ENCODE results near the gene DTX3L. TPM values are rescaled to one million over a fixed set of nuclear protein-coding genes. Genes with fewer than 3 reads are reported as not detected.
"Not testable (repeated sequence)": the region's sequence is repeated elsewhere in the genome, so short reads cannot be mapped to it uniquely, and the experiment has no call there.

DTX3L gene
- total and polyA plus RNA-seq, 4 donors: 18.7 to 52.0 (median 30.6) TPM

- Histone ChIP-seq H3K9ac (ENCODE audit: insufficient read depth in 1 of 2, low read length in 2 of 2) (peak overlapping the region in 1 of 2 donors; percentile 85), H3K9me3 (ENCODE audit: control insufficient read depth in 4 of 4, insufficient read depth in 3 of 4, low read length in 3 of 4) (no peaks in the 10 kb centered on the region), H3K27me3 (ENCODE audit: control insufficient read depth in 3 of 3, insufficient read depth in 3 of 3, low read length in 2 of 3) (no peaks in the 10 kb centered on the region), H3K4me1 (ENCODE audit: control insufficient read depth in 5 of 5, insufficient read depth in 5 of 5, low read length in 5 of 5) (peaks cover 0 to 15% (median 9%) of the 10 kb centered on the region in 5 donors), H3K27ac (ENCODE audit: low read depth in 1 of 2, low read length in 1 of 2) (peak overlapping the region; percentile 92 to 99), H3K4me3 (peak overlapping the region; percentile 94), H3K36me3 (ENCODE audit: control insufficient read depth in 4 of 4, insufficient read depth in 4 of 4, low read length in 4 of 4) (peaks cover 6 to 24% (median 10%) of the 10 kb centered on the region in 4 donors)
- TF ChIP-seq, protein P1, sequence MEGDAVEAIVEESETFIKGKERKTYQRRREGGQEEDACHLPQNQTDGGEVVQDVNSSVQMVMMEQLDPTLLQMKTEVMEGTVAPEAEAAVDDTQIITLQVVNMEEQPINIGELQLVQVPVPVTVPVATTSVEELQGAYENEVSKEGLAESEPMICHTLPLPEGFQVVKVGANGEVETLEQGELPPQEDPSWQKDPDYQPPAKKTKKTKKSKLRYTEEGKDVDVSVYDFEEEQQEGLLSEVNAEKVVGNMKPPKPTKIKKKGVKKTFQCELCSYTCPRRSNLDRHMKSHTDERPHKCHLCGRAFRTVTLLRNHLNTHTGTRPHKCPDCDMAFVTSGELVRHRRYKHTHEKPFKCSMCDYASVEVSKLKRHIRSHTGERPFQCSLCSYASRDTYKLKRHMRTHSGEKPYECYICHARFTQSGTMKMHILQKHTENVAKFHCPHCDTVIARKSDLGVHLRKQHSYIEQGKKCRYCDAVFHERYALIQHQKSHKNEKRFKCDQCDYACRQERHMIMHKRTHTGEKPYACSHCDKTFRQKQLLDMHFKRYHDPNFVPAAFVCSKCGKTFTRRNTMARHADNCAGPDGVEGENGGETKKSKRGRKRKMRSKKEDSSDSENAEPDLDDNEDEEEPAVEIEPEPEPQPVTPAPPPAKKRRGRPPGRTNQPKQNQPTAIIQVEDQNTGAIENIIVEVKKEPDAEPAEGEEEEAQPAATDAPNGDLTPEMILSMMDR (IDR thresholded peaks at IDR 0.05; ENCODE audit: control extremely low read depth, extremely low read depth): no peak
- DNase-seq (no peak), ATAC-seq (ENCODE audit: insufficient read depth, low FRiP score) (no peak)
- WGBS, 2 donors: 40 to 60% methylated on average over 5 of the region's 5 CpGs
Observed at GRCh38 chr3:122562923-122563716, 1.0 kb upstream of the DTX3L start.

DNA sequence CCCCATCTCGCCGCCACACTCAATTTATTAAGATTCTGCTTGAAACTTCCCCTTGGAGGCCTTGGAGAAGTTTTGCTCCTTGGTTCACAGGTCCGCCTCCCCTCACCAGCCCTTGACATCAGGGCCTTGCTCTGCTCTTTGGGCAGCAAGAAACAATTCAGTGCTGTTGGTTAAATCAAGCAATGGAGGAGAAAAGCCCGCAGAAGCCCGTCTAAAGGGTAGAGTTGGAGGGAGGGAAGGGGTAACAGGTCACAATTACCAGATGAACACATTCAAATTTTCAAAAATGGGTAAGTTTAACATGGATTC lies 467 bp upstream of the DTX3L start:
- peaks cover 9 to 20% (median 10%) of the 10 kb centered on the region in 4 donors for H3K36me3 ChIP-seq (ENCODE audit: control insufficient read depth in 4 of 4, insufficient read depth in 4 of 4, low read length in 4 of 4)
- H3K27me3 ChIP-seq (ENCODE audit: control insufficient read depth in 3 of 3, insufficient read depth in 3 of 3, low read length in 2 of 3): no peaks in the 10 kb centered on the region
- H3K27ac ChIP-seq (ENCODE audit: low read depth in 1 of 2, low read length in 1 of 2): peak overlapping the region; percentile 92 to 99
- DNase-seq (peak in 2 of 3 donors; percentile 29 to 34), ATAC-seq (ENCODE audit: insufficient read depth, low FRiP score) (no peak)
- peak overlapping the region; percentile 84 to 85 for H3K9ac ChIP-seq (ENCODE audit: insufficient read depth in 1 of 2, low read length in 2 of 2)
- peak overlapping the region; percentile 94 for H3K4me3 ChIP-seq
- H3K9me3 ChIP-seq (ENCODE audit: control insufficient read depth in 4 of 4, insufficient read depth in 3 of 4, low read length in 3 of 4): no peaks in the 10 kb centered on the region
- 6 to 9% methylated on average over 5 of the region's 5 CpGs for WGBS, 2 donors
- peaks cover 0 to 15% (median 9%) of the 10 kb centered on the region in 5 donors for H3K4me1 ChIP-seq (ENCODE audit: control insufficient read depth in 5 of 5, insufficient read depth in 5 of 5, low read length in 5 of 5)
- TF ChIP-seq, protein P1 (IDR thresholded peaks at IDR 0.05; ENCODE audit: control extremely low read depth, extremely low read depth): no peak

- 89 to 93% methylated on average over 7 of the region's 7 CpGs for WGBS, 2 donors
Observed at GRCh38 chr3:122568131-122568530, 4.0 kb downstream of the DTX3L start.

GRCh38 chr3:122568755-122569154 lies 4.6 kb downstream of the DTX3L start:
- Histone ChIP-seq H3K4me1 (ENCODE audit: control insufficient read depth in 5 of 5, insufficient read depth in 5 of 5, low read length in 5 of 5) (peaks cover 0 to 10% (median 5%) of the 10 kb centered on the region in 5 donors), H3K36me3 (ENCODE audit: control insufficient read depth in 4 of 4, insufficient read depth in 4 of 4, low read length in 4 of 4) (peaks cover 22 to 30% (median 28%) of the 10 kb centered on the region in 4 donors), H3K4me3 (no peak overlapping the region), H3K9ac (ENCODE audit: insufficient read depth in 1 of 2, low read length in 2 of 2) (no peak overlapping the region), H3K27ac (ENCODE audit: low read depth in 1 of 2, low read length in 1 of 2) (no peak overlapping the region), H3K9me3 (ENCODE audit: control insufficient read depth in 4 of 4, insufficient read depth in 3 of 4, low read length in 3 of 4) (no peaks in the 10 kb centered on the region), H3K27me3 (ENCODE audit: control insufficient read depth in 3 of 3, insufficient read depth in 3 of 3, low read length in 2 of 3) (no peaks in the 10 kb centered on the region)
- peak in 1 of 3 donors; percentile 19 for DNase-seq
- TF ChIP-seq, protein P1 (IDR thresholded peaks at IDR 0.05; ENCODE audit: control extremely low read depth, extremely low read depth): no peak
- WGBS, 2 donors: 61 to 62% methylated on average over 3 of the region's 3 CpGs
- ATAC-seq (ENCODE audit: insufficient read depth, low FRiP score): no peak

More at GRCh38 chr3:122568131-122568530, 4.0 kb downstream of the DTX3L start:
- not testable (repeated sequence) for DNase-seq; H3K4me3 ChIP-seq; H3K27me3 ChIP-seq (ENCODE audit: control insufficient read depth in 3 of 3, insufficient read depth in 3 of 3, low read length in 2 of 3); ATAC-seq (ENCODE audit: insufficient read depth, low FRiP score); H3K9ac ChIP-seq (ENCODE audit: insufficient read depth in 1 of 2, low read length in 2 of 2); H3K9me3 ChIP-seq (ENCODE audit: control insufficient read depth in 4 of 4, insufficient read depth in 3 of 4, low read length in 3 of 4); H3K27ac ChIP-seq (ENCODE audit: low read depth in 1 of 2, low read length in 1 of 2)
- Histone ChIP-seq H3K4me1 (ENCODE audit: control insufficient read depth in 5 of 5, insufficient read depth in 5 of 5, low read length in 5 of 5) (peaks cover 0 to 11% (median 8%) of the 10 kb centered on the region in 5 donors), H3K36me3 (ENCODE audit: control insufficient read depth in 4 of 4, insufficient read depth in 4 of 4, low read length in 4 of 4) (peaks cover 22 to 30% (median 26%) of the 10 kb centered on the region in 4 donors)

All from lung (tissue), 12 donors.